ENCODE data around the gene MCFD2. TPM values are rescaled to one million over a fixed set of nuclear protein-coding genes. Genes with fewer than 3 reads are reported as not detected.
A peak's percentile ranks its signal among the peaks of the same experiment; 100 is the strongest.
"Not testable (repeated sequence)": the region's sequence is repeated elsewhere in the genome, so short reads cannot be mapped to it uniquely, and the experiment has no call there.

Gene MCFD2
- total RNA-seq, 1 experiment from 2014 or later, result 177 TPM

- no peak for DNase-seq (ENCODE audit: low read depth)
These were observed 21.9 kb upstream of the MCFD2 start for GRCh38 chr2:46937471-46937901.

- DNase-seq (ENCODE audit: low read depth), result no peak
These were observed 21.0 kb upstream of the MCFD2 start for GRCh38 chr2:46936566-46936965.

- DNase-seq (ENCODE audit: low read depth), result no peak
These were observed 19.5 kb upstream of the MCFD2 start for GRCh38 chr2:46935071-46935470.

GRCh38 chr2:46929612-46930011 is 14.0 kb upstream of the MCFD2 start:
- no peak for DNase-seq (ENCODE audit: low read depth)

GRCh38 chr2:46926863-46927262 is 11.3 kb upstream of the MCFD2 start:
- DNase-seq (ENCODE audit: low read depth), result no peak

GRCh38 chr2:46925474-46926351 is 10.1 kb upstream of the MCFD2 start:
- no peak for DNase-seq (ENCODE audit: low read depth)

GRCh38 chr2:46924608-46925007 is 9.0 kb upstream of the MCFD2 start:
- no peak for DNase-seq (ENCODE audit: low read depth)

GRCh38 chr2:46924038-46924437 is 8.4 kb upstream of the MCFD2 start:
- DNase-seq (ENCODE audit: low read depth), result no peak

GRCh38 chr2:46923041-46923528 is 7.5 kb upstream of the MCFD2 start:
- peak; percentile 58 for DNase-seq (ENCODE audit: low read depth)

- DNase-seq (ENCODE audit: low read depth), result no peak
These were observed 7.0 kb upstream of the MCFD2 start for GRCh38 chr2:46922606-46923005.

GRCh38 chr2:46921676-46922448 is 6.3 kb upstream of the MCFD2 start:
- DNase-seq (ENCODE audit: low read depth), result no peak

- DNase-seq (ENCODE audit: low read depth), result no peak
These were observed 2.0 kb upstream of the MCFD2 start for GRCh38 chr2:46917628-46918027.

GRCh38 chr2:46915811-46916630 is 415 bp upstream of the MCFD2 start:
- DNase-seq (ENCODE audit: low read depth), result peak; percentile 90

- no peak for DNase-seq (ENCODE audit: low read depth)
These were observed 902 bp downstream of the MCFD2 start for GRCh38 chr2:46914578-46915230.

- peak; percentile 85 for DNase-seq (ENCODE audit: low read depth)
These were observed 1.9 kb downstream of the MCFD2 start for GRCh38 chr2:46913471-46914381.

- DNase-seq (ENCODE audit: low read depth), result peak; percentile 95
These were observed 5.7 kb downstream of the MCFD2 start for GRCh38 chr2:46909771-46910419.

- no peak for DNase-seq (ENCODE audit: low read depth)
These were observed 6.5 kb downstream of the MCFD2 start for GRCh38 chr2:46909150-46909549.

- DNase-seq (ENCODE audit: low read depth), result not testable (repeated sequence)
These were observed 10.5 kb downstream of the MCFD2 start for GRCh38 chr2:46904908-46905678.

GRCh38 chr2:46902980-46903379 is 12.6 kb downstream of the MCFD2 start:
- not testable (repeated sequence) for DNase-seq (ENCODE audit: low read depth)
